ENCODE results near the gene SNX5. TPM values are rescaled to one million over a fixed set of nuclear protein-coding genes. Genes with fewer than 3 reads are reported as not detected.

SNX5 gene
- total and polyA plus RNA-seq, 2 of the 13 experiments (the other 11 are each of a cell fraction or from before 2014, with no cell fraction given) = 664 to 1,040 TPM

DNA sequence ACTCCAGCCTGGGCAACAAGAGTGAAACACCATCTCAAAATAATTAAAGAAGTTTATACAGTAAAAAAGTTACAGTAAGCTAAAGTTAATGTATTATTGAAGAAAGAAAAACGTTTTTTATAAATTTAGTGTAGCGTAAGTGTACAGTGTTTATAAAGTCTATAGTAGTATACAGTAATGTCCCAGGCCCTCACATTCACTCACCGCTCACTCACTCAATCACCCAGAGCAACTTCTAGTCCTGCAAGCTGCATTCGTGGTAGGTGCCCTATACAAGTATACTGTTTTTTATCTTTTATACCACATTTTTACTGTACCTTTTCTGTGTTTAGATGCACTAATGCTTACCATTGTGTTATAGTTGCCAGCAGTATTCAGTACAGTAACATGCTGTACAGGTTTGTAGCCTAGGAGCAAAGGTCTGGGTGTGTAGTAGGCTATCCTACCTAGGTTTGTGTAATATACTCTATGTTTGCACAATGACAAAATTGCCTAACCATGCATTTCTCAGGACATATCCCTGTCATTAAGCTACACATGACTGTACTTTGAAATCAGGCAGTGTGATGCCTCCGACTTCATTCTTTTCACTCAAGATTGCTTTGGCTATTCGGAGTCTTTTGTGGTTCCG is 16.9 kb upstream of the SNX5 start (continued):
- no peak for TF ChIP-seq SP1 (IDR thresholded peaks at IDR 0.05)
- peak; percentile 52 for TF ChIP-seq SP1 (CRISPR knock-in tag; IDR thresholded peaks at IDR 0.05)
- TF ChIP-seq SRSF4 (IDR thresholded peaks at IDR 0.05; ENCODE audit: low read depth, low read length, poor library complexity, severe bottlenecking) = no peak
- TF ChIP-seq PLRG1 (conservative IDR thresholded peaks at IDR 0.05) = no peak
- peak; percentile 98 for TF ChIP-seq ZNF331 (CRISPR knock-in tag; IDR thresholded peaks at IDR 0.05)
- TF ChIP-seq SALL1 (CRISPR knock-in tag; IDR thresholded peaks at IDR 0.05) = peak; percentile 80; the same call in 1 of the 2 replicates
- TF ChIP-seq TOE1 (CRISPR knock-in tag; IDR thresholded peaks at IDR 0.05) = 0 out of 2 replicates have a peak, but pooled peaks have one; percentile 60
- TF ChIP-seq SOX13 (IDR thresholded peaks at IDR 0.05) = peak; percentile 82; the same call in 1 of the 2 replicates
- peak in 1 of 2 experiments; percentile 92; a peak in 2 of 4 replicates for TF ChIP-seq SOX13 (CRISPR knock-in tag; conservative IDR thresholded peaks at IDR 0.05 in 1 of 2, IDR thresholded peaks at IDR 0.05 in 1 of 2)
- peak; percentile 71; the same call in 1 of the 2 replicates for TF ChIP-seq RFX5 (IDR thresholded peaks at IDR 0.05; ENCODE audit: low read depth, low read length)
- TF ChIP-seq SOX5 (CRISPR knock-in tag; IDR thresholded peaks at IDR 0.05; ENCODE audit: borderline replicate concordance) = peak; percentile 94
- TF ChIP-seq PBX3 (CRISPR knock-in tag; IDR thresholded peaks at IDR 0.05; ENCODE audit: borderline replicate concordance) = no peak
- TF ChIP-seq ZNF772 (CRISPR knock-in tag; IDR thresholded peaks at IDR 0.05) = 0 out of 2 replicates have a peak, but pooled peaks have one; percentile 42
- TF ChIP-seq SNAPC2 (CRISPR knock-in tag; IDR thresholded peaks at IDR 0.05) = peak; percentile 73; the same call in 1 of the 2 replicates
- TF ChIP-seq ELF3 (CRISPR knock-in tag; IDR thresholded peaks at IDR 0.05) = peak; percentile 94
- TF ChIP-seq RXRB (CRISPR knock-in tag; IDR thresholded peaks at IDR 0.05; ENCODE audit: borderline replicate concordance) = peak; percentile 91
- 0 out of 2 replicates have a peak, but pooled peaks have one; percentile 43 for TF ChIP-seq ARNT2 (CRISPR knock-in tag; IDR thresholded peaks at IDR 0.05; ENCODE audit: low read depth)
- peak; percentile 88 for TF ChIP-seq THAP11 (CRISPR knock-in tag; IDR thresholded peaks at IDR 0.05)
- TF ChIP-seq HBP1 (CRISPR knock-in tag; IDR thresholded peaks at IDR 0.05; ENCODE audit: low read depth) = 0 out of 2 replicates have a peak, but pooled peaks have one; percentile 47
- peak; percentile 93 for TF ChIP-seq ZGPAT (CRISPR knock-in tag; IDR thresholded peaks at IDR 0.05)
- peak; percentile 72; the same call in 1 of the 2 replicates for TF ChIP-seq GFI1 (CRISPR knock-in tag; IDR thresholded peaks at IDR 0.05; ENCODE audit: borderline replicate concordance)
- TF ChIP-seq ZNF670 (CRISPR knock-in tag; IDR thresholded peaks at IDR 0.05; ENCODE audit: borderline replicate concordance) = peak; percentile 53; the same call in 1 of the 2 replicates
- TF ChIP-seq ZNF816 (CRISPR knock-in tag; IDR thresholded peaks at IDR 0.05; ENCODE audit: borderline replicate concordance) = peak; percentile 82; the same call in 1 of the 2 replicates
- peak; percentile 88 for TF ChIP-seq ZBTB34 (CRISPR knock-in tag; IDR thresholded peaks at IDR 0.05)
- peak; percentile 90 for TF ChIP-seq NCOA2 (CRISPR knock-in tag; IDR thresholded peaks at IDR 0.05)
- peak; percentile 73; the same call in 1 of the 2 replicates for TF ChIP-seq POGZ (CRISPR knock-in tag; IDR thresholded peaks at IDR 0.05)
- peak; percentile 98 for TF ChIP-seq ZNF264 (CRISPR knock-in tag; IDR thresholded peaks at IDR 0.05)
